Calu3 (cell line): Measurements from ENCODE around the gene OR13C4. TPM values are rescaled to one million over a fixed set of nuclear protein-coding genes. Genes with fewer than 3 reads are reported as not detected.
A peak's percentile ranks its signal among the peaks of the same experiment; 100 is the strongest.

ENCODE experiments used
- Bru-seq: library from RNA; stranded (reverse); fragments of 400-500 nt; gene quantifications from one replicate; lab custom pipeline; 2021; lab: Mats Ljungman, UMichigan
- BruChase-seq, 2 experiments: library from RNA; stranded (reverse); fragments of 400-500 nt; gene quantifications; one replicate each; lab custom pipeline; 2021; lab: Mats Ljungman, UMichigan
- BruUV-seq: library from RNA; stranded (reverse); fragments of 400-500 nt; replicated peaks from 2 replicates; lab custom pipeline; 2021; lab: Mats Ljungman, UMichigan
- CTCF ChIA-PET: fragments of 300-600 bp; sonication (Branson Sonifier 250); formaldehyde crosslinking; loops from one replicate; lab custom pipeline; 2022; ENCODE audit warnings: antibody characterized with exemption; lab: Charles Lee
- DNase-seq: peaks from one replicate; pipeline ENCODE4 v3.0.0; 2022
- H3K27ac Mint-ChIP-seq: one replicate; pipeline ENCODE4 v1.8.0; 2022; ENCODE audit warnings: mixed read lengths; ENCODE audit not compliant: unreplicated experiment
- H3K27me3 Mint-ChIP-seq: one replicate; pipeline ENCODE4 v1.8.0; 2022; ENCODE audit warnings: mixed read lengths; ENCODE audit not compliant: unreplicated experiment
- H3K36me3 Mint-ChIP-seq: one replicate; pipeline ENCODE4 v1.8.0; 2022; ENCODE audit warnings: mild to moderate bottlenecking, moderate library complexity, mixed read lengths; ENCODE audit not compliant: insufficient read depth, unreplicated experiment
- H3K4me1 Mint-ChIP-seq: one replicate; pipeline ENCODE4 v1.8.0; 2022; ENCODE audit warnings: mild to moderate bottlenecking, low read depth, mixed read lengths; ENCODE audit not compliant: unreplicated experiment
- H3K4me3 Mint-ChIP-seq: one replicate; pipeline ENCODE4 v1.8.0; 2022; ENCODE audit warnings: mild to moderate bottlenecking, low read depth, moderate library complexity, mixed read lengths; ENCODE audit not compliant: unreplicated experiment
- H3K9me3 Mint-ChIP-seq: one replicate; pipeline ENCODE4 v1.8.0; 2022; ENCODE audit warnings: low read depth, mixed read lengths; ENCODE audit not compliant: unreplicated experiment
- CTCF ChIP-seq: fragments of 200-600 bp; IDR thresholded peaks from one replicate; pipeline ENCODE4 v1.8.0; 2022; ENCODE audit warnings: antibody characterized with exemption; ENCODE audit not compliant: unreplicated experiment
- intact Hi-C: fragments of 100-400 bp; cut with micrococcal nuclease; formaldehyde crosslinking; loops from one replicate; pipeline ENCODE4 v1.10.0; 2022; ENCODE audit not compliant: unreplicated experiment
- long read RNA-seq: library from polyadenylated mRNA; stranded (forward); transcript quantifications from one replicate; pipeline ENCODE4 v2.0.0, GENCODE V29; 2022
- total RNA-seq: library from RNA; stranded (reverse); gene quantifications from 2 replicates; pipeline ENCODE4 v1.2.3, GENCODE V29; 2022

Gene OR13C4
- total RNA-seq, result not detected in 2 replicates
- Bru-seq, nascent RNA, result percentile 16 among the genes with signal in this experiment
- not detected for BruChase-seq, experiment 1, labeled RNA remaining after a 6-hour chase
- not detected for BruChase-seq, experiment 2, labeled RNA remaining after a 2-hour chase
- long read RNA-seq, result 0 reads

GRCh38 chr9:104527109-104527508, at the start of gene OR13C4:
OR13C4 (minus strand) TSS chr9:104527209; CDS start chr9:104527209, 0 bp downstream.
- no TSS peak for BruUV-seq
- CTCF ChIA-PET, result no interaction called here
- H3K4me1 Mint-ChIP-seq, result no peaks in the 10 kb centered on the region
- DNase-seq, result no peak
- intact Hi-C loops, result no loop called here
- TF ChIP-seq CTCF, result no peak
- H3K27me3 Mint-ChIP-seq, result no peaks in the 10 kb centered on the region
- H3K4me3 Mint-ChIP-seq, result no peak within 1 kb of the TSS
- H3K9me3 Mint-ChIP-seq, result peaks cover 4% of the 10 kb centered on the region
- no peaks in the 10 kb centered on the region for H3K36me3 Mint-ChIP-seq
- H3K27ac Mint-ChIP-seq, result no peak within 1 kb of the TSS

- H3K27me3 Mint-ChIP-seq, result no peaks in the 10 kb centered on the region
- CTCF ChIA-PET, result no interaction called here
- no peaks in the 10 kb centered on the region for H3K4me1 Mint-ChIP-seq
- no peaks in the 10 kb centered on the region for H3K36me3 Mint-ChIP-seq
- no peak for DNase-seq
- no peak for TF ChIP-seq CTCF
- no TSS peak for BruUV-seq
- no peak overlapping the region for H3K4me3 Mint-ChIP-seq
- peaks cover 5% of the 10 kb centered on the region for H3K9me3 Mint-ChIP-seq
- intact Hi-C loops, result no loop called here
- H3K27ac Mint-ChIP-seq, result no peak overlapping the region
Observed at GRCh38 chr9:104575456-104575855, 48.4 kb upstream of the OR13C4 start.

GRCh38 chr9:104572612-104573011, 45.6 kb upstream of the OR13C4 start:
- CTCF ChIA-PET, result no interaction called here
- BruUV-seq, result no TSS peak
- no peak overlapping the region for H3K4me3 Mint-ChIP-seq

GRCh38 chr9:104568868-104569267, 41.9 kb upstream of the OR13C4 start, which contains the start of gene OR13C8:
OR13C8 (plus strand) TSS chr9:104569168; CDS start chr9:104569168, 0 bp downstream.
- H3K27me3 Mint-ChIP-seq, result no peaks in the 10 kb centered on the region
- CTCF ChIA-PET, result no interaction called here
- no peak within 1 kb of the TSS for H3K4me3 Mint-ChIP-seq
- no peak within 1 kb of the TSS for H3K27ac Mint-ChIP-seq
- intact Hi-C loops, result no loop called here
- H3K36me3 Mint-ChIP-seq, result no peaks in the 10 kb centered on the region
- no peak for TF ChIP-seq CTCF
- no peaks in the 10 kb centered on the region for H3K4me1 Mint-ChIP-seq
- no peak for DNase-seq
- no TSS peak for BruUV-seq
- H3K9me3 Mint-ChIP-seq, result peaks cover 6% of the 10 kb centered on the region

More at GRCh38 chr9:104572612-104573011, 45.6 kb upstream of the OR13C4 start:
- intact Hi-C loops, result no loop called here
- no peak for DNase-seq
- no peaks in the 10 kb centered on the region for H3K36me3 Mint-ChIP-seq
- peaks cover 8% of the 10 kb centered on the region for H3K9me3 Mint-ChIP-seq
- no peak overlapping the region for H3K27ac Mint-ChIP-seq
- no peaks in the 10 kb centered on the region for H3K27me3 Mint-ChIP-seq
- TF ChIP-seq CTCF, result no peak
- H3K4me1 Mint-ChIP-seq, result no peaks in the 10 kb centered on the region
